B cell (primary cell): ENCODE data around the gene ANKRD44.

ENCODE experiments used
- CTCF ChIP-seq: fragments of 200-600 bp; IDR thresholded peaks from one replicate; pipeline ENCODE4 v1.8.0; 2022; ENCODE audit warnings: antibody characterized with exemption, mild to moderate bottlenecking
- EZH2 ChIP-seq: IDR thresholded peaks from 2 replicates; pipeline ENCODE4 v1.6.1; 2012; ENCODE audit warnings: borderline replicate concordance, low read depth, mild to moderate bottlenecking, moderate library complexity, low read length; ENCODE audit not compliant: insufficient read depth, poor library complexity, severe bottlenecking

DNA sequence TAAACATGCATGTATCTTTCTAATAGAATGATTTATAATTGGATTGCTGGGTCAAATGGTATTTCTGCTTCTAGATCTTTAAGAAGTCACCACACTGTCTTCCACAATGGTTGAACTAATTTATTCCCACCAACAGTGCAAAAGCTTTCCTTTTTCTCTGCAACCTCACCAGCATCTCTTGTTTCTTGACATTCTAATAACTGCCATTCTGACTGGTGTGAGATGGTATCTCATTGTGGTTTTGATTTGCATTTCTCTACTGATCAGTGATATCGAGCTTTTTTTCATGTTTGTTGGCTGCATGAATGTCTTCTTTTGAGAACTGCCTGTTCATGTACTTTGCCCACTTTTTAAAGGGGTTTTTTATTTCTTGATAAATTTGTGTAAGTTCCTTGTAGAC lies 182.5 kb downstream of the ANKRD44 start:
- TF ChIP-seq CTCF (no peak), EZH2 (no peak)
